ENCODE data around the gene GATAD2B.

DNA sequence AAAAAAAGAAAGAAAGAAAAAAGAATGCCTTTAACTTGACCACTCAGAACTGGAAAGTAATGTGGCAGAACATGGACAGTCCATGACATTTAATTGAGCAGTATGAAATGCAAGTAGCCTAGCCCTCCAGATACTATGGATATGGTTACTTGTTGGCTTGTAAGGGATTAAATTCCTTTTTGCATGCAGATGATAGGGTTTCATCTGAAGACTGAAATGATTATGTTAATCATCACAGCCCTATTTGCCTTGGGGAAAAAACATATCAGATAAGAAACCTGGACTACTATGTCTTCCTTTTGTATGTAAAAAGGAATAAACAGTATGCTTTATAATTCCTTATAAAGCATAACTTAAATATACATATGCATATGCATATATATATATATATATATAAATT is 66.0 kb downstream of the GATAD2B start:
- TF ChIP-seq, protein P1, sequence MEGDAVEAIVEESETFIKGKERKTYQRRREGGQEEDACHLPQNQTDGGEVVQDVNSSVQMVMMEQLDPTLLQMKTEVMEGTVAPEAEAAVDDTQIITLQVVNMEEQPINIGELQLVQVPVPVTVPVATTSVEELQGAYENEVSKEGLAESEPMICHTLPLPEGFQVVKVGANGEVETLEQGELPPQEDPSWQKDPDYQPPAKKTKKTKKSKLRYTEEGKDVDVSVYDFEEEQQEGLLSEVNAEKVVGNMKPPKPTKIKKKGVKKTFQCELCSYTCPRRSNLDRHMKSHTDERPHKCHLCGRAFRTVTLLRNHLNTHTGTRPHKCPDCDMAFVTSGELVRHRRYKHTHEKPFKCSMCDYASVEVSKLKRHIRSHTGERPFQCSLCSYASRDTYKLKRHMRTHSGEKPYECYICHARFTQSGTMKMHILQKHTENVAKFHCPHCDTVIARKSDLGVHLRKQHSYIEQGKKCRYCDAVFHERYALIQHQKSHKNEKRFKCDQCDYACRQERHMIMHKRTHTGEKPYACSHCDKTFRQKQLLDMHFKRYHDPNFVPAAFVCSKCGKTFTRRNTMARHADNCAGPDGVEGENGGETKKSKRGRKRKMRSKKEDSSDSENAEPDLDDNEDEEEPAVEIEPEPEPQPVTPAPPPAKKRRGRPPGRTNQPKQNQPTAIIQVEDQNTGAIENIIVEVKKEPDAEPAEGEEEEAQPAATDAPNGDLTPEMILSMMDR (IDR thresholded peaks at IDR 0.05) = no peak
- no peak for TF ChIP-seq POLR2A (IDR thresholded peaks at IDR 0.05)

All from thyroid gland (tissue), 4 donors.